H9 (cell line): Measurements from ENCODE around the gene MARK2. TPM values are rescaled to one million over a fixed set of nuclear protein-coding genes. Genes with fewer than 3 reads are reported as not detected.

Source experiments
- DNase-seq: peaks from one replicate; pipeline ENCODE4 v3.0.0-alpha.2; 2017
- H2AFZ ChIP-seq: one replicate; pipeline ENCODE4 v1.6.1; 2013; ENCODE audit warnings: mild to moderate bottlenecking, low read length, control low read depth, moderate library complexity
- H2AK5ac ChIP-seq: 2 replicates; pipeline ENCODE4 v1.6.1; 2013; ENCODE audit warnings: low read length, control low read depth, mixed read lengths; ENCODE audit not compliant: insufficient read length
- H2BK120ac ChIP-seq: one replicate; pipeline ENCODE4 v1.6.1; 2013; ENCODE audit warnings: low read depth, mild to moderate bottlenecking, low read length, control low read depth, inconsistent platforms; ENCODE audit not compliant: poor library complexity, severe bottlenecking
- H2BK12ac ChIP-seq: 2 replicates; pipeline ENCODE4 v1.6.1; 2013; ENCODE audit warnings: low read length, control low read depth, mixed read lengths, low read depth; ENCODE audit not compliant: insufficient read length
- H2BK15ac ChIP-seq: 2 replicates; pipeline ENCODE4 v1.6.1; 2013; ENCODE audit warnings: low read depth, low read length, control low read depth
- H2BK20ac ChIP-seq: one replicate; pipeline ENCODE4 v1.6.1; 2013; ENCODE audit warnings: low read depth, mild to moderate bottlenecking, low read length, control low read depth, inconsistent platforms; ENCODE audit not compliant: poor library complexity, severe bottlenecking
- H2BK5ac ChIP-seq: 2 replicates; pipeline ENCODE4 v1.6.1; 2013; ENCODE audit warnings: low read length, control low read depth, mixed read lengths; ENCODE audit not compliant: insufficient read length
- H3K14ac ChIP-seq: 2 replicates; pipeline ENCODE4 v1.6.1; 2013; ENCODE audit warnings: low read length, control low read depth; ENCODE audit not compliant: insufficient read depth
- H3K18ac ChIP-seq: 2 replicates; pipeline ENCODE4 v1.6.1; 2013; ENCODE audit warnings: low read depth, mild to moderate bottlenecking, mixed read lengths, low read length, control low read depth; ENCODE audit not compliant: insufficient read length
- H3K23ac ChIP-seq: 2 replicates; pipeline ENCODE4 v1.6.1; 2013; ENCODE audit warnings: low read length, control low read depth, mixed read lengths, low read depth; ENCODE audit not compliant: insufficient read length
- H3K23me2 ChIP-seq: 2 replicates; pipeline ENCODE4 v1.6.1; 2013; ENCODE audit warnings: low read depth, mild to moderate bottlenecking, mixed read lengths, low read length, control low read depth; ENCODE audit not compliant: insufficient read length, poor library complexity, severe bottlenecking
- H3K27ac ChIP-seq: 2 replicates; pipeline ENCODE4 v1.5.1; 2013; ENCODE audit warnings: low read length, control low read depth, mixed read lengths, low read depth; ENCODE audit not compliant: insufficient read length
- H3K27me3 ChIP-seq: 2 replicates; pipeline ENCODE4 v1.6.1; 2013; ENCODE audit warnings: low read length, control low read depth, inconsistent platforms; ENCODE audit not compliant: insufficient read depth
- H3K4ac ChIP-seq: 2 replicates; pipeline ENCODE4 v1.6.1; 2013; ENCODE audit warnings: low read depth, mild to moderate bottlenecking, control low read depth, inconsistent platforms, low read length, moderate library complexity
- H3K4me1 ChIP-seq: 2 replicates; pipeline ENCODE4 v1.6.1; 2013; ENCODE audit warnings: low read length, control low read depth, inconsistent platforms; ENCODE audit not compliant: insufficient read depth
- H3K4me2 ChIP-seq: 2 replicates; pipeline ENCODE4 v1.6.1; 2013; ENCODE audit warnings: low read length, control low read depth, mixed read lengths; ENCODE audit not compliant: insufficient read length, insufficient read depth
- H3K56ac ChIP-seq: 2 replicates; pipeline ENCODE4 v1.6.1; 2013; ENCODE audit warnings: low read depth, mild to moderate bottlenecking, mixed read lengths, low read length, control low read depth; ENCODE audit not compliant: insufficient read length
- H3K79me1 ChIP-seq: 2 replicates; pipeline ENCODE4 v1.6.1; 2013; ENCODE audit warnings: low read depth, mild to moderate bottlenecking, moderate library complexity, low read length, control low read depth, inconsistent platforms; ENCODE audit not compliant: insufficient read depth, poor library complexity, severe bottlenecking
- H3K79me2 ChIP-seq: 2 replicates; pipeline ENCODE4 v1.6.1; 2013; ENCODE audit warnings: low read length, control low read depth, inconsistent platforms; ENCODE audit not compliant: insufficient read depth
- H3K9ac ChIP-seq: 2 replicates; pipeline ENCODE4 v1.6.1; 2013; ENCODE audit warnings: low read length, control low read depth, mixed read lengths; ENCODE audit not compliant: insufficient read length; ENCODE audit errors: extremely low read depth
- H3K9me3 ChIP-seq: one replicate; pipeline ENCODE4 v1.6.1; 2013; ENCODE audit warnings: low read depth, low read length, inconsistent platforms; ENCODE audit not compliant: control insufficient read depth
- H3T11ph ChIP-seq: one replicate; pipeline ENCODE4 v1.6.1; 2013; ENCODE audit warnings: mild to moderate bottlenecking, low read length, control low read depth, inconsistent platforms
- H4K20me1 ChIP-seq: one replicate; pipeline ENCODE4 v1.6.1; 2013; ENCODE audit not compliant: control insufficient read depth, insufficient read length, insufficient read depth
- H4K5ac ChIP-seq: 2 replicates; pipeline ENCODE4 v1.6.1; 2013; ENCODE audit warnings: low read depth, mild to moderate bottlenecking, mixed read lengths, low read length, control low read depth; ENCODE audit not compliant: insufficient read length
- H4K8ac ChIP-seq: replicated peaks from 2 replicates; pipeline ENCODE4 v1.6.1; 2013; ENCODE audit warnings: low read length, control low read depth, mixed read lengths, low read depth; ENCODE audit not compliant: insufficient read length
- H4K91ac ChIP-seq: 2 replicates; pipeline ENCODE4 v1.6.1; 2013; ENCODE audit warnings: low read depth, mild to moderate bottlenecking, moderate library complexity, mixed read lengths, low read length, control low read depth; ENCODE audit not compliant: insufficient read length
- H3K27ac Mint-ChIP-seq, 3 experiments: 2 replicates in 2 of 3; 3 replicates in 1 of 3; pipeline ENCODE4 v1.8.0; 2020 to 2021; ENCODE audit warnings: mixed read lengths in 3 of 3, mild to moderate bottlenecking in 1 of 3, moderate library complexity in 1 of 3
- H3K27me3 Mint-ChIP-seq: 2 replicates; pipeline ENCODE4 v1.8.0; 2021; ENCODE audit warnings: low read depth, mild to moderate bottlenecking, moderate library complexity, mixed read lengths
- H3K36me3 Mint-ChIP-seq, 3 experiments: 2 replicates in 2 of 3; 3 replicates in 1 of 3; pipeline ENCODE4 v1.8.0; 2020 to 2021; ENCODE audit warnings: low read depth in 3 of 3, mixed read lengths in 3 of 3; ENCODE audit not compliant: insufficient read depth in 1 of 3
- H3K4me1 Mint-ChIP-seq, 2 experiments: 2 replicates each; pipeline ENCODE4 v1.8.0; 2020; ENCODE audit warnings: mixed read lengths in 2 of 2
- H3K4me3 Mint-ChIP-seq, 2 experiments: 2 replicates in 1 of 2; 3 replicates in 1 of 2; pipeline ENCODE4 v1.8.0; 2020 to 2021; ENCODE audit warnings: mild to moderate bottlenecking in 2 of 2, mixed read lengths in 2 of 2, moderate library complexity in 1 of 2
- H3K9me3 Mint-ChIP-seq, 2 experiments: 2 replicates in 1 of 2; 3 replicates in 1 of 2; pipeline ENCODE4 v1.8.0; 2020; ENCODE audit warnings: mild to moderate bottlenecking in 2 of 2, mixed read lengths in 2 of 2, moderate library complexity in 1 of 2
- WGBS: extraction: QIAGEN DNeasy Blood & Tissue Kit; methylation state at CpG from one replicate; pipeline ENCODE4 v1.1.7; 2013; ENCODE audit warnings: missing lambda C conversion rate, low lambda C conversion rate, mixed read lengths; ENCODE audit not compliant: insufficient read length; ENCODE audit errors: extremely low coverage; 5-methylcytosine and 5-hydroxymethylcytosine counted together
- total RNA-seq: library from RNA; stranded (reverse); gene quantifications from 2 replicates; pipeline ENCODE4 v1.2.1, GENCODE V29; 2021
- TF ChIP-seq, protein P1 (sequence below): fragments of 200-600 bp; sonication (generic); conservative IDR thresholded peaks from 3 replicates; pipeline ENCODE4 v1.8.0; 2021; ENCODE audit warnings: antibody characterized with exemption, mild to moderate bottlenecking

The MARK2 gene
- total RNA-seq, 1 experiment from 2014 or later = 45.7 TPM

DNA sequence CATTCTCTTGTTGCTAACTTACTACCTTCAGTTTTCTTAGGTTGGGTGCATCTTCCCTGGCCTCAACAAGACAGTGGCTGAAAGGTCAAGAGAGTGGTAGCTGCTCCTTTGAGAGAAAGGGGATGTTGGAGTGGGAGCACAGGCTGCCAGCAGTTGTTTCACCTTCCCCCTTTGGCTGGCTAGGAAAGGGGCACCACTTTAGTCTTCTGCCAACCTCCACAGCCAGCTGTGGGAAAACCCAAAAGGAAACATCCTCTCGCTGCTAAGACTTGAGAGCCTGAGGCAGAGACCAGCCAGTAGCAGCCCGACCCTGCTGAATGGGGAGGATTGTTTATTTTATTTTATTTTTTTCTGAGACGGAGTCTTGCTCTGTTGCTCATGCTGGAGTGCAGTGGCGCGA lies 34.4 kb downstream of the MARK2 start:
- TF ChIP-seq, protein P1, sequence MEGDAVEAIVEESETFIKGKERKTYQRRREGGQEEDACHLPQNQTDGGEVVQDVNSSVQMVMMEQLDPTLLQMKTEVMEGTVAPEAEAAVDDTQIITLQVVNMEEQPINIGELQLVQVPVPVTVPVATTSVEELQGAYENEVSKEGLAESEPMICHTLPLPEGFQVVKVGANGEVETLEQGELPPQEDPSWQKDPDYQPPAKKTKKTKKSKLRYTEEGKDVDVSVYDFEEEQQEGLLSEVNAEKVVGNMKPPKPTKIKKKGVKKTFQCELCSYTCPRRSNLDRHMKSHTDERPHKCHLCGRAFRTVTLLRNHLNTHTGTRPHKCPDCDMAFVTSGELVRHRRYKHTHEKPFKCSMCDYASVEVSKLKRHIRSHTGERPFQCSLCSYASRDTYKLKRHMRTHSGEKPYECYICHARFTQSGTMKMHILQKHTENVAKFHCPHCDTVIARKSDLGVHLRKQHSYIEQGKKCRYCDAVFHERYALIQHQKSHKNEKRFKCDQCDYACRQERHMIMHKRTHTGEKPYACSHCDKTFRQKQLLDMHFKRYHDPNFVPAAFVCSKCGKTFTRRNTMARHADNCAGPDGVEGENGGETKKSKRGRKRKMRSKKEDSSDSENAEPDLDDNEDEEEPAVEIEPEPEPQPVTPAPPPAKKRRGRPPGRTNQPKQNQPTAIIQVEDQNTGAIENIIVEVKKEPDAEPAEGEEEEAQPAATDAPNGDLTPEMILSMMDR = no peak
- H2BK5ac ChIP-seq = no peak overlapping the region
- no peak overlapping the region for H2BK120ac ChIP-seq
- no peaks in the 10 kb centered on the region for H4K20me1 ChIP-seq
- no peak overlapping the region for H3K23ac ChIP-seq
- H3K27ac ChIP-seq = no peak overlapping the region
- H4K91ac ChIP-seq = no peak overlapping the region
- DNase-seq = no peak
- H3K4me1 Mint-ChIP-seq = peaks cover 45 to 50% of the 10 kb centered on the region in 2 experiments
- peaks cover 19% of the 10 kb centered on the region; the same call in 1 of the 2 replicates for H3K79me2 ChIP-seq
- H4K5ac ChIP-seq = no peak overlapping the region
- H3K36me3 Mint-ChIP-seq = peaks cover 3 to 8% (median 7%) of the 10 kb centered on the region in 3 experiments
- H2BK20ac ChIP-seq = no peak overlapping the region
- H3K9ac ChIP-seq = no peak overlapping the region
- 0 out of 7 replicates have a peak overlapping the region, but pooled peaks of 1 of the 3 experiments have one; percentile 32 for H3K27ac Mint-ChIP-seq
- no peak overlapping the region for H3T11ph ChIP-seq
- H3K4ac ChIP-seq = no peak overlapping the region
- H2AK5ac ChIP-seq = no peak overlapping the region
- H3K4me1 ChIP-seq = peaks cover 12% of the 10 kb centered on the region; the same call in 1 of the 2 replicates
- no peak overlapping the region for H2BK15ac ChIP-seq
- no peaks in the 10 kb centered on the region for H3K23me2 ChIP-seq
- no peaks in the 10 kb centered on the region for H3K27me3 ChIP-seq
- H2BK12ac ChIP-seq = no peak overlapping the region
- H3K9me3 ChIP-seq = no peaks in the 10 kb centered on the region
- no peaks in the 10 kb centered on the region for H3K27me3 Mint-ChIP-seq
- no peak overlapping the region for H3K14ac ChIP-seq
- no peak overlapping the region for H3K4me2 ChIP-seq
- H3K18ac ChIP-seq = no peak overlapping the region
- H3K4me3 Mint-ChIP-seq = no peak overlapping the region
- no peak overlapping the region for H4K8ac ChIP-seq
- no peak overlapping the region for H3K56ac ChIP-seq
- peaks cover 10% of the 10 kb centered on the region for H3K79me1 ChIP-seq
- H2AFZ ChIP-seq = no peak overlapping the region
- no peaks in the 10 kb centered on the region for H3K9me3 Mint-ChIP-seq
- WGBS = no CpG with 5 or more reads among the region's 5 CpGs
